ENCODE results near the gene INPP5D.

DNA sequence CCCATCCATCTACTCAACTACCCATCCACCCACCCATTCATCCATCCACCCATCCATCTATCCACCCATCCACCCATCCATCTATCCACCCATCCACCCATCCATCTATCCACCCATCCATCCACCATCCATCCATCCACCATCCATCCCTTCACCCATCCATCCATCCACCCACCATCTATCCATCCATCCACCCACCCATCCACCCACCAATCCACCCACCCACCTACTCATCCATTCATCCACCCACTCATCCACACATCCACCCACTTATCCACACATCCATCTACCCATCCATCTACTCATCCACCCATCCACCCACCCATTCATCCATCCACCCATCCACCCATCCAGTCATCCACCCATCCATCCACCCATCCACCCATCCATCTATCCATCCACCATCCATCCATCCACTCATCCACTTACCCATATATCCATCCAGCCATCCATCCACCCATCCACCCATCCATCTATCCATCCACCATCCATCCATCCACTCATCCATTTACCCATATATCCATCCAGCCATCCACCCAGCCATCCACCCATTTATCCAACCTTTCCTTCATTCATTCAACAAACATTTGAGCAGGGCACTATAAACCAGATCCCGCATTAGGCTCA is 45.0 kb upstream of the INPP5D start:
- TF ChIP-seq, protein P1, sequence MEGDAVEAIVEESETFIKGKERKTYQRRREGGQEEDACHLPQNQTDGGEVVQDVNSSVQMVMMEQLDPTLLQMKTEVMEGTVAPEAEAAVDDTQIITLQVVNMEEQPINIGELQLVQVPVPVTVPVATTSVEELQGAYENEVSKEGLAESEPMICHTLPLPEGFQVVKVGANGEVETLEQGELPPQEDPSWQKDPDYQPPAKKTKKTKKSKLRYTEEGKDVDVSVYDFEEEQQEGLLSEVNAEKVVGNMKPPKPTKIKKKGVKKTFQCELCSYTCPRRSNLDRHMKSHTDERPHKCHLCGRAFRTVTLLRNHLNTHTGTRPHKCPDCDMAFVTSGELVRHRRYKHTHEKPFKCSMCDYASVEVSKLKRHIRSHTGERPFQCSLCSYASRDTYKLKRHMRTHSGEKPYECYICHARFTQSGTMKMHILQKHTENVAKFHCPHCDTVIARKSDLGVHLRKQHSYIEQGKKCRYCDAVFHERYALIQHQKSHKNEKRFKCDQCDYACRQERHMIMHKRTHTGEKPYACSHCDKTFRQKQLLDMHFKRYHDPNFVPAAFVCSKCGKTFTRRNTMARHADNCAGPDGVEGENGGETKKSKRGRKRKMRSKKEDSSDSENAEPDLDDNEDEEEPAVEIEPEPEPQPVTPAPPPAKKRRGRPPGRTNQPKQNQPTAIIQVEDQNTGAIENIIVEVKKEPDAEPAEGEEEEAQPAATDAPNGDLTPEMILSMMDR (IDR thresholded peaks at IDR 0.05), result no peak
- no peak for TF ChIP-seq POLR2A (IDR thresholded peaks at IDR 0.05)
- TF ChIP-seq EP300 (IDR thresholded peaks at IDR 0.05), result no peak
